Activated T-cell treated with anti-CD3 and anti-CD28 coated beads, Interleukin-2, amount 50 U/mL, for 72 hours (primary cell): ENCODE data around the gene GAGE1. TPM values are rescaled to one million over a fixed set of nuclear protein-coding genes. Genes with fewer than 3 reads are reported as not detected.
"Not testable (repeated sequence)": the region's sequence is repeated elsewhere in the genome, so short reads cannot be mapped to it uniquely, and the experiment has no call there.

Experiments used
- ATAC-seq, 2 donors: fragments of 150-1000 bp; cut with Tn5 transposase; replicated peaks in 1 of 2; 2 replicates each; pipeline ENCODE4 v1.10.0; 2021; ENCODE audit warnings: moderate library complexity in 2 of 2, mild to moderate bottlenecking in 1 of 2
- DNase-seq, 2 donors: peaks; one replicate each; pipeline ENCODE4 v3.0.0; 2021 to 2022; ENCODE audit warnings: mixed read lengths in 1 of 2
- H3K27ac Mint-ChIP-seq: one replicate; pipeline ENCODE4 v1.8.0; 2022; ENCODE audit warnings: mild to moderate bottlenecking, moderate library complexity, mixed read lengths
- H3K27me3 Mint-ChIP-seq: one replicate; pipeline ENCODE4 v1.8.0; 2022; ENCODE audit warnings: low read depth, mixed read lengths
- H3K36me3 Mint-ChIP-seq, 2 donors: one replicate each; pipeline ENCODE4 v1.8.0; 2022; ENCODE audit warnings: mixed read lengths in 2 of 2, mild to moderate bottlenecking in 1 of 2; ENCODE audit not compliant: insufficient read depth in 2 of 2
- H3K4me1 Mint-ChIP-seq: one replicate; pipeline ENCODE4 v1.8.0; 2022; ENCODE audit warnings: low read depth, mixed read lengths
- H3K4me3 Mint-ChIP-seq, 2 donors: one replicate each; pipeline ENCODE4 v1.8.0; 2022; ENCODE audit warnings: mild to moderate bottlenecking in 2 of 2, mixed read lengths in 2 of 2, moderate library complexity in 2 of 2
- H3K9me3 Mint-ChIP-seq, 2 donors: one replicate each; pipeline ENCODE4 v1.8.0; 2022; ENCODE audit warnings: mixed read lengths in 2 of 2
- total RNA-seq, 2 donors: library from RNA; stranded (reverse); gene quantifications; one replicate each; pipeline ENCODE4 v1.2.3, GENCODE V29; 2022

GAGE1 gene, protein sequence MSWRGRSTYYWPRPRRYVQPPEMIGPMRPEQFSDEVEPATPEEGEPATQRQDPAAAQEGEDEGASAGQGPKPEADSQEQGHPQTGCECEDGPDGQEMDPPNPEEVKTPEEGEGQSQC
- total RNA-seq: not detected

GRCh38 chrX:49598720-49599119 lies at the start of gene GAGE1:
TSS of gene GAGE1 (plus strand) at chrX:49599020. CDS start at chrX:49600175, 1,155 bp downstream.
- H3K36me3 Mint-ChIP-seq, H3K27me3 Mint-ChIP-seq, DNase-seq, H3K27ac Mint-ChIP-seq, ATAC-seq, H3K4me1 Mint-ChIP-seq, H3K9me3 Mint-ChIP-seq, H3K4me3 Mint-ChIP-seq: not testable (repeated sequence)

DNA sequence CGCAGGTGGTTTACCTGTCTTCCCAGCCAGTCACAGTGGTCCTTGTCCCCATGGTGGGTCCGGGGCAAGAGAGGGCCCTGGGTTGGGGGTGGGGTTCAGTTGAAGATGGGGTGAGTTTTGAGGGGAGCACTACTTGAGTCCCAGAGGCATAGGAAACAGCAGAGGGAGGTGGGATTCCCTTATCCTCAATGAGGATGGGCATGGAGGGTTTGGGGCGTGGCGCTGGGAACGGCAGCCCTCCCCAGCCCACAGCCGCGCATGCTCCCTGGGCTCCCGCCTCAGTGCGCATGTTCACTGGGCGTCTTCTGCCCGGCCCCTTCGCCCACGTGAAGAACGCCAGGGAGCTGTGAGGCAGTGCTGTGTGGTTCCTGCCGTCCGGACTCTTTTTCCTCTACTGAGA lies 47.8 kb upstream of the GAGE1 start, which contains the start of gene GAGE12E:
Gene GAGE12E (plus strand): TSS at position 301 of the 400 bp plus-strand sequence. CDS start 1,155 bp downstream, outside the sequence.
- not testable (repeated sequence) for DNase-seq, ATAC-seq, H3K4me3 Mint-ChIP-seq, H3K27ac Mint-ChIP-seq, H3K9me3 Mint-ChIP-seq, H3K4me1 Mint-ChIP-seq, H3K36me3 Mint-ChIP-seq, H3K27me3 Mint-ChIP-seq

DNA sequence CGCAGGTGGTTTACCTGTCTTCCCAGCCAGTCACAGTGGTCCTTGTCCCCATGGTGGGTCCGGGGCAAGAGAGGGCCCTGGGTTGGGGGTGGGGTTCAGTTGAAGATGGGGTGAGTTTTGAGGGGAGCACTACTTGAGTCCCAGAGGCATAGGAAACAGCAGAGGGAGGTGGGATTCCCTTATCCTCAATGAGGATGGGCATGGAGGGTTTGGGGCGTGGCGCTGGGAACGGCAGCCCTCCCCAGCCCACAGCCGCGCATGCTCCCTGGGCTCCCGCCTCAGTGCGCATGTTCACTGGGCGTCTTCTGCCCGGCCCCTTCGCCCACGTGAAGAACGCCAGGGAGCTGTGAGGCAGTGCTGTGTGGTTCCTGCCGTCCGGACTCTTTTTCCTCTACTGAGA lies 38.3 kb upstream of the GAGE1 start, which contains the start of gene GAGE12F:
Gene GAGE12F (plus strand): TSS at position 301 of the 400 bp plus-strand sequence. CDS start 1,155 bp downstream, outside the sequence.
- DNase-seq, H3K4me1 Mint-ChIP-seq, H3K36me3 Mint-ChIP-seq, H3K27ac Mint-ChIP-seq, H3K4me3 Mint-ChIP-seq, H3K9me3 Mint-ChIP-seq, H3K27me3 Mint-ChIP-seq, ATAC-seq: not testable (repeated sequence)

GRCh38 chrX:49568728-49569127 lies 30.1 kb upstream of the GAGE1 start:
- DNase-seq, H3K4me1 Mint-ChIP-seq, H3K4me3 Mint-ChIP-seq, H3K36me3 Mint-ChIP-seq, H3K27me3 Mint-ChIP-seq, ATAC-seq, H3K27ac Mint-ChIP-seq, H3K9me3 Mint-ChIP-seq: not testable (repeated sequence)

- not testable (repeated sequence) for H3K4me3 Mint-ChIP-seq, H3K27ac Mint-ChIP-seq, ATAC-seq, H3K36me3 Mint-ChIP-seq, H3K4me1 Mint-ChIP-seq, H3K9me3 Mint-ChIP-seq, H3K27me3 Mint-ChIP-seq, DNase-seq
These were observed 29.7 kb upstream of the GAGE1 start for GRCh38 chrX:49569152-49569551.

- ATAC-seq, H3K4me1 Mint-ChIP-seq, H3K36me3 Mint-ChIP-seq, H3K27me3 Mint-ChIP-seq, H3K4me3 Mint-ChIP-seq, DNase-seq, H3K27ac Mint-ChIP-seq, H3K9me3 Mint-ChIP-seq: not testable (repeated sequence)
These were observed 28.7 kb upstream of the GAGE1 start, which contains the start of gene GAGE12G for GRCh38 chrX:49570100-49570499. TSS of gene GAGE12G (plus strand) at chrX:49570400. CDS start at chrX:49571555, 1,155 bp downstream.

- H3K4me3 Mint-ChIP-seq, H3K4me1 Mint-ChIP-seq, DNase-seq, ATAC-seq, H3K27me3 Mint-ChIP-seq, H3K36me3 Mint-ChIP-seq, H3K9me3 Mint-ChIP-seq, H3K27ac Mint-ChIP-seq: not testable (repeated sequence)
These were observed 19.2 kb upstream of the GAGE1 start, which contains the start of gene GAGE12H for GRCh38 chrX:49579649-49580048. TSS of gene GAGE12H (plus strand) at chrX:49579949. CDS start at chrX:49581104, 1,155 bp downstream.

GRCh38 chrX:49589196-49589595 lies 9.6 kb upstream of the GAGE1 start, which contains the start of gene GAGE2A:
TSS of gene GAGE2A (plus strand) at chrX:49589496. CDS start at chrX:49590651, 1,155 bp downstream.
- H3K9me3 Mint-ChIP-seq: not testable (repeated sequence)

DNA sequence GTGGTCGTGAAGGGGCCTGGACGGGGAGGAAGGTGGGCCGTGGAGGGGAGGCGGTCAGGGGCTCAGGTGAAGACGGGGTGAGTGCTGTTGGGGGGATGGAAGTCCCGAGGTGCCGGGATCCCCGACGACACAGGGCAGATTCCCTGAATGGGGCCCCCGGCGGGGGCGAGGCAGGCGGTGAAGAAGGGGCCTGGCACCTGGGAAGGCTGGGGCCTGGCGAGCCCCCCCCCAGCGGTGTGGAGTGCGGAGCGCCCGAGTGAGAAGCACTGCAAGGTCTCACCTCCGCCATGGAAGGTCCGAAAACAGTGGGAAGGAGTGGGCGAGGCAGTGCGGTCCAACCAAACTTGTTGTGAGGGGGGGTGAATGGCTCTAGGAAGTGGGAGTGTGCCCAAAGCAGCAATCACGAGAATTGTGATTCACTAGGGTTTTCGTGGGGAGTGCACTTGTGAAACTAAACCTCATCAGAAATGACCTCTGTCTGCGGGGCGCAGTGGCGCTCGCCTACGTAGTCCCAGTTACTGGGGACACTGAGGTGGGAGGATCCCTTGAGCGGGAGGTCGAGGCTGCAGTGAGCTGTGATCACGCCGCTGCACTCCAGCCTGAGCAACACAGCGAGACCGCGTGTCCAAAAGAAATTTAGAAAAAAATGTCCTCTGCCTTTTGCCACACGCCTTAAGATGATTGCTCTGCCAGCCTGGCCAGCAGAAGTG lies 8.9 kb upstream of the GAGE1 start:
- not testable (repeated sequence) for H3K27ac Mint-ChIP-seq, H3K4me3 Mint-ChIP-seq, H3K9me3 Mint-ChIP-seq, H3K27me3 Mint-ChIP-seq, H3K4me1 Mint-ChIP-seq, ATAC-seq, H3K36me3 Mint-ChIP-seq
- peak; percentile 2 to 3 for DNase-seq

More at GRCh38 chrX:49589196-49589595, 9.6 kb upstream of the GAGE1 start, which contains the start of gene GAGE2A:
- H3K27ac Mint-ChIP-seq, ATAC-seq, H3K4me3 Mint-ChIP-seq, H3K36me3 Mint-ChIP-seq, H3K27me3 Mint-ChIP-seq, H3K4me1 Mint-ChIP-seq, DNase-seq: not testable (repeated sequence)

- not testable (repeated sequence) for ATAC-seq, DNase-seq, H3K27me3 Mint-ChIP-seq, H3K9me3 Mint-ChIP-seq, H3K4me1 Mint-ChIP-seq, H3K36me3 Mint-ChIP-seq, H3K27ac Mint-ChIP-seq, H3K4me3 Mint-ChIP-seq
These were observed 8.3 kb upstream of the GAGE1 start for GRCh38 chrX:49590488-49590887.

- no peak overlapping the region for H3K4me3 Mint-ChIP-seq
- peaks cover 12% of the 10 kb centered on the region for H3K27me3 Mint-ChIP-seq
- ATAC-seq: no peak
- no peak overlapping the region for H3K27ac Mint-ChIP-seq
- DNase-seq: no peak
- H3K36me3 Mint-ChIP-seq: no peaks in the 10 kb centered on the region
- peaks cover 0 to 2% of the 10 kb centered on the region in 2 donors for H3K9me3 Mint-ChIP-seq
- H3K4me1 Mint-ChIP-seq: no peaks in the 10 kb centered on the region
These were observed 12.0 kb downstream of the GAGE1 start for GRCh38 chrX:49610718-49611310.

- DNase-seq (no peak), ATAC-seq (no peak)
- H3K9me3 Mint-ChIP-seq: peaks cover 0 to 2% of the 10 kb centered on the region in 2 donors
- H3K27ac Mint-ChIP-seq: no peak overlapping the region
- peaks cover 5% of the 10 kb centered on the region for H3K27me3 Mint-ChIP-seq
- H3K36me3 Mint-ChIP-seq: no peaks in the 10 kb centered on the region
- H3K4me3 Mint-ChIP-seq: no peak overlapping the region
- no peaks in the 10 kb centered on the region for H3K4me1 Mint-ChIP-seq
These were observed 19.8 kb downstream of the GAGE1 start for GRCh38 chrX:49618574-49618973.

DNA sequence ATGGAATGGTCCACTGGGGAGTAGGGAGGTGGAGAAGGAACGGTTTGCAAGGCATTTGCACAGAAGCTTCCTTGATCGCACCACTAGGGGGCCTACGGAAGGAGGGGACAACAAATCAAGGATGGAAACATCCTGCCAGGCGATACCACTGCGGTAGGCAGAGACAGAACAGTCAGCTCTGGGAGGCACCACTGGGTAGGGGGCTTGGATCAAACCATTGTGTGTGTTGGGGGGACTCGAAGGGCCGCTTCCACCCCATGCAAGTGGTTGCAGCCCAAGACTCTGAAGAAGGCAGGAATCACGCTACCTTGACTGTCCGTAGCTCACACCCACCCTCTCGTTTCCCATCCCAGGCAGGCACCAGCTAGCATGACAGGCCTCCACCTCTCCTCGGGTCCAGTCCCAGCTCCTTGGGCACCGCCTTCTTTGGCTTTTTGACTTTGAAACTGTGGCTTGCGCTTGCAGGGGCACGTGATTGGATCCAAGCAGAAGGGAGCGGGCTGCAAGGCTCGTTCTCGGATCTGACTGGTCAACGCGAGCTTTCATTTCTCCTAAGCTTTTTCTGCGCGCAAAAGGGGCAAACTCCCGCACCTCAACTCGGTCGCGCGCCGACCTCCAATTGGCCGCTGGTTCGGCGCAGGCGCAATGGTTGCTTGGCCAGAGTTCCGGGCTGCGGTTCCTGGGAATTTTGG lies 28.4 kb downstream of the GAGE1 start:
- ATAC-seq (peak; percentile 55 to 68), DNase-seq (peak; percentile 27 to 58)
- Mint-ChIP-seq H3K4me3 (peak overlapping the region; percentile 65 to 79), H3K9me3 (peaks cover 0 to 5% of the 10 kb centered on the region in 2 donors), H3K36me3 (peaks cover 3 to 4% of the 10 kb centered on the region in 2 donors), H3K27me3 (peaks cover 5% of the 10 kb centered on the region), H3K4me1 (no peaks in the 10 kb centered on the region), H3K27ac (no peak overlapping the region)
